Inflammatory macrophage treated with lipopolysaccharide for 1 hour (primary cell): Measurements from ENCODE around the gene CEP131.

Experiments
- DNase-seq, 2 donors: peaks; one replicate each; pipeline ENCODE4 v3.0.0-alpha.2; 2020 to 2022

Gene CEP131

DNA sequence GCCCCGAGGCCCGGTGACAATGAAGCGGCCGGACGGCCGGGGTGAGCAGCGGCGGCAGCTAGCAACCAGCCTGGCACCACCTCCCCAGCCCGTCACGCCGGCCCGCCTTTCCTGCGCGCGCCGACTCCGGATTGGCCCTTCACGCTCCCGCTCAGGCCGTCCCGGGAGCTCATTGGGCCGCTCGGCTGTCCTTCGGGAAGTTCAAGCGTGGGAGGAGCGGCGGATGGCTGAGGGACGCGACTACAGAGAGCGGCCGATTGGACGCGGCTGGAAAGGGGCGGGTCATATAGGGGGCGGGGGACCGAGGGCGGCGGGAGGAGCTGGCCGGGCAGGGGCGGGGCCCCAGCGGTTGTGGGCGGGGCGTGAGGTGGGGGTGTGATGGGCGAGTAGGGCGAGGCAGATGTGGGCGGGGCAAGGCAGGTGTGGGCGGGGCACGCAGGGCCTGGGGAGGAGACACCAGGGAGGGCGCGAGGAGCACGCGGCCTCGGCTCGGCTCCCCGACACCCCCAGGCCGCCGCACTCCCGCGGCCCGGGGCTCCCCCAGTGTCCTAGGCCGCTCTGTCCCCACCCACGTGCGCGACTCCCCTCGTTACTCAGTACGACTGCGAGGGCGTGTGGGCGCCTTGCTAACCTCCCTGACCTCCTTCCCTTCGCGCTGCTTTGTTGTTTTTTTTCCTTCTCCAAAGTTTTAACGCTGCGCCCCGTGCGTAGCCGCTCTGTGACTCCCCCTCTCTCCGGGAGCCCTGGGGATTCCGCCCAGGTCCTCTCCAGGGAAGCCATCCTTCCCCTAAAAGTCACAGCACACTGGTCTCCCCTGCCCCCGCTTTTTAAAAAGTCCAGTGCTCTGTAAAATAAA is at the start of gene CEP131:
Gene CEP131 (minus strand): TSS at position 60 of the 856 bp plus-strand sequence. CDS start 2,909 bp downstream, outside the sequence.
- peak; percentile 96 to 99 for DNase-seq

DNA sequence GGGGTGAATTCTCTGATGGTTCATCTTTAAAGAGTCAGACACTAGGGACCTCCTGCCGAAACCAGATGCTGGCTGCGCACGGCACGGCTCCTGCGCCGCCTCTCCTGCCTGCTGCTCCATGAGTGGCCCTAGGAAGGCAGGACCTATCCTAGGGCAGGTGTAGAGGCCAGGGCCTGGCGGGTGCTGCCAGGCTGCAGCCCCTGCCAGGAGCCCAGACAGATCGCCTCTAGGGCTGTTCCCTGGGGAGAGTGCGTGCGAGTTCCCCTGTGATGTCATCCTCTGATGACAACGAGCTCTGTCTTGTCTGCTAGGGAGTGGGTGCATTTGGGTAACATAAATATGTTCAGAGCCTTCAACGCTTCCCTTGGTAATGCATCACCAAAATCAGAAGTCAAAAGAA is 48.5 kb upstream of the CEP131 start:
- no peak for DNase-seq

DNA sequence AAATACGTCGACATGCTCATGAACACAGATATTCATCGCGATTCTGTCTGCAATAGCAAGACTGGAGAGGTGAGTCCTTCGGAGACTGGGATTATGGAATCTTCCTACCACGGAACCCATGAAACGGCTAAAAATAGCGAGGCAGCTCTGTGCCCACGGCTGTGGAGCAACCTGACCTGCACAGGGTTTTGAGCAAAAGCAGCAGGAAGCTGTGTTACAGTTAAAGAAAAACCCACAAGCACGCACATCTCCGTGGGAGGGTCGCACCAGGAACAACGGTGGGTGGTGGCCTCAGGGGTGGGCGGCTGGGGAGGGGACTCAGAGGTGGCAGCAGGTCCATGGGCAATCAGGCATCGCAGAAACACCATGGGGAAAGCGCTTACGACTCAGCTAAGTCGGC is 47.5 kb upstream of the CEP131 start:
- DNase-seq = peak in 1 of 2 donors; percentile 53

DNA sequence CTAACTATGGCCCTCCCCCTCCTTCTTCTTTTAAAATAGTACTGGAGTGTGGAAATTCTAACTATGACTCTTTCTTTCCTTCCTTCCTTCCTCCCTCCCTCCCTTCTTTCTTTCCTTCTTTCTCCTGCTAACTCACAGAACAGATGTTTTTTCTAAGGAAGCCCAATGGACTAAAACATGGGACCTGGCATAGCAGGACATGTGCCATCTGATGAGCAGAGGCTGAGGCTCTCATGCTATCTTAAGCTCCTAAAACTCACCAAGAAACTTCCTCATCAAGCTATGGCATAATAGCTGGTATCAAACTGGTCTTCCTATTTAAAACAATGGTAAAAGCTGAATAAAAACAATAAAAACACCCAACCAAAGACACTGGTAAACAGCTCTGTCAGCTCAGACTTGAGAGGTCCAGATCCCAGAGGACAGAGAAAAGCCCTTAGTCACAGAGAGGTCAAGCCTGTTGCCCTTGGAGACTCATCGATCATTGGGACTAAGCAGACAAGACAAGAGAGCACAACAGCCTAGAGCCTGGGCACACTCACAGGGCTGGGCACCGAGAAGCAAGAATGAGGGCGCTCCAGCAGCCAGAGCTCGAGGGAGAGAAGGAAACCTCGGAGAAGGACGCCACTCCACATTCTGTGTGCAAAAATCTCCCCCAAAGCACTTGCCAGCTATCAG is 44.8 kb upstream of the CEP131 start:
- peak in 1 of 2 donors; percentile 6 for DNase-seq

DNA sequence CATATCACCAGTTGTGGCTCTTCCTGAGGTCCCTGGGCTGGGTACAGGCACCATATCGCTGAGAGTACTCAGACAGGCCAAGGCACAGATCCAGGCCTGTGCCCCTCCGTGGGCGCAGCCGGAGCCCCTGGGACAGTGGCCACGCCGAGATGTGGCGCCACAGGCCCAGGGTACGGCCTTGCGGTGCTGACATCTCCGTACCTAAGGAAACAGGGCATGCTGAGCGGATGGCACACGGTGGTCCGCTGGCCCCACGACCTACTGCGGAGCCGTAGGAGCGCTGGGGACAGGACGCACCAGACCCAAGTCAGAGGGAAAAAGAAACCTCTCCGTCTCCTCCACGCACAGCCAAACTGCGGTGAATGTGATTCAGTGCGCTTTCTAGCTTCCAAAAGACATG is 42.8 kb upstream of the CEP131 start:
- DNase-seq = no peak

DNA sequence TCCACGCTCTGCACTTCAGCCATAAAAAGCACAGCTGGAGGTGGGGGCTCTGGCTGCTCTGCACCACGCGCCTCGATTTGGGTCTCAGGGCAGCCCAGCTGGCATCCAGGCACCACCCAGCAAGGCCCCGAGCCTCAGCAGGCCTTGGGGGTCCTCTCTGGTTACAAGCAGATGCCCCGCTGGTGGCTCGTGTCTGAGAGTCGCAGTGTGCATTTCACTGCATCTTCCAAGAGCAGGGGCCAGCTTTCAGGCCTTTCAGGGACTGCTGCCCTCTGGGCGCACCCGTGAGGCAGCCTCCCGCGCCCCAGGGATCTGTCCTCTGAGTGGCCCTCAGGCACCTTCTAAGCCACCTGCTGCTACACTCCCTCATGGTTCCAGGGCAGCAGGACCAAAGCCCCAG is 41.9 kb upstream of the CEP131 start:
- DNase-seq = no peak

DNA sequence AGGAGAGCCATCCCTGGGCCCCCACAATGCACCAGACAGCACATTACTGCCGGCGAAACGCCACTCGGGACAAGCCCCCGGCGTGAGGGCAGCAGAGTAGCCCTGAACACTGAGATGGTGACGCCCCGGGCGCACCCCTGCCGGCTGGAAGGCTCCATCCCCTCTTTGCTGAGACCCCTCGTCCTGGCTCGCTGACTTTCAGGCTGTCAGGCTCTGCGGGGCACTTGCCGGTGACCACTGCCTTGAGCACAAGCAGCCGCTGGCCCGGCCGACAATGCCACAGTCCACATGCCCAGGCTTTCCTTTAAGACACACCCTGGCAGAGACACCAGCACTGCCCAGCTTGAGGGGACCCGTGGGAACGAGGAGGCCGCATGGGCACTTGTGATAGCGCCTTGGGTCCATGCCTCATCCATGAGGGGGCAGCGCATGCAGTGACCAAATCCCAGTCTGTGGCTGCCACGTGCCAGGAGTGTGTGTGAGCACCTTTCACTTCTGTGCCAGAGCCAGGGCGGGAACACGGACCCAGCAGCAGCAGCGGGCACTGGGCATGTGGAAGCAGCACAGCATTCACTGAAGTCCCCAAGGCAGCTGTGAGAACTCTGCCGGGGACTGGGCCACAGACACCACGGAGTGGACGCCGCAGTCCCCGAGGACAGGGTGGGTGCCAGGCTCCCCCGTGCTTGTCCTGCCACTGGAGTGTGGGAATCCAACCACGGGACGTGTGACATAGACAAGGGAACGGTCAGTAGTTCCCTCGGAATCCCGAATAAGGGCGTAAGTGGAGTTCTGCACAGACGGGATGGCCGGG is 40.8 kb upstream of the CEP131 start:
- DNase-seq = no peak

DNA sequence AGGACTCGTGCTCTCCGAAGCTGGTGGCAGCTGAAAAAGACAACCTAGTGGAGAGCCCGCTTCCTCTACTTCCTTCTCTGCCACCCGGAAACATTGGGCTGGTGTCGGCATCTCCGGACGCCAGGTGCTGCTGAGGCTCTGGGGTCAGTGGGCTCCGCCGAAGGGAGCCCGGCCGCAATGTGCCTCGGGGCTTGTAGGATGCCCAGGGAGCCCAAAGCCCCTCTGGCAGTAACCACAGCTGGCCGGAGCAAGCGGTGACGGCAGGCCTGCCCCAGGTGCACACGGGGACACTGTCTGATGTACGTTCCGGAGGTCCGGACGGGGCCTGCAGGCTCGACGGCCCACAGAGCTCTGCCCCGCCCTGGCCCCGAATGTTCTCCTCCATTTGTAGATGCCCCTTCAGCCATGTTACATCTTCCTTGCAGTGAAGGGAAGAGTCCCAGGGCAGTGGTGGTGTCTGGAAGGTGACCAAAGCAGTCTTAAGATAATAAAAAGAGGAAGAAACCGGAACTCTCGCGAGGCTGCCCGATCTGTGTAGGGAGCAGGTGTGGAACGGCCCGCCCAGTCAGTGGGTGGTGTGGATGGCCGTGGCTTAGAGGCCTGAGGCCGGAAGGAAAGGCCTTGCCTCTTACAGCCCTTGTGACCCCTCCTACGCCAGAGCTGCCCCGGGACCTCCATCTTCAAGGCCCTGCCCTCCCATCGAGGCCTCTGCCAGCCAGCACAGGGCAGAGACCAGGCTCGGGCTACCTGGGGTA is 39.0 kb upstream of the CEP131 start:
- DNase-seq = no peak

DNA sequence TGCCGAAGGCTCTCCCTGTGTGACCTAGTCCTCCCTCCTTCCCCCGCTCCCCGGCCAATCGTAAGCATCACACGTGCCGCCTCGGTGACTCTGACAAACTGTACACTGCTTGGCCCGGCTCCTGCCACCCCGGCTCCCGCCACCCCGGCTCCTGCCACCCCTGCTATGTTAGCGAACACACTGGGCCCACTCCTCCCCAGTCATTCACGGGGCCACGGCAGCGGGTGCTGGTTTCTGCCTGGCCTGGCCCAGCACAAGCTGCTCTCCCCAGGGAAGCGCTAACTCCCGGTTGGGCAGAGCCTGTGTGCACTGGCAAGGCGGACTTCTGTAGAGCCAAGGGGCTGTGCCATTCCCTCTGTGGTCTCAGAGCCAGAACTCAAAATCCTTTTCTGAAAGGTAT is 38.3 kb upstream of the CEP131 start:
- DNase-seq = no peak

DNA sequence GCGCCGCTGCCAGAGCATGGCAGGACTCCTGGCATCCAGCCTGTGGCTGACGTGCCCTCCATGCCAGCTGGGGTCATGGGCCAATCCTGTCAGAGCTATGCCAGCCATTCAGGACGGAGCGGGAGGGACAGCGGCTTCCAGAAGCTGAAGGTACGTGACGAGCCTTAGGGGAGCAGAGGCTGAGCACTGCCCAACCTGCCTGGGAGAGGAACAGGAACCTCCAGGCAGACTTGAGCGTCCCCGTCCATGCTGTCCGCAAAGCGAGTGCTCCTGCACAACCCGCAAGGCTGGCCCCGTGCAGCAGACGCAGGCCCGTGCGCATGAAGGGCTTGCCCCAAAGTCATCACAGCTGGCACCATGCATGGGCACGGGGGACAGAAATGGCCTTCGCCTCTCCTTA is 37.9 kb upstream of the CEP131 start:
- no peak for DNase-seq

DNA sequence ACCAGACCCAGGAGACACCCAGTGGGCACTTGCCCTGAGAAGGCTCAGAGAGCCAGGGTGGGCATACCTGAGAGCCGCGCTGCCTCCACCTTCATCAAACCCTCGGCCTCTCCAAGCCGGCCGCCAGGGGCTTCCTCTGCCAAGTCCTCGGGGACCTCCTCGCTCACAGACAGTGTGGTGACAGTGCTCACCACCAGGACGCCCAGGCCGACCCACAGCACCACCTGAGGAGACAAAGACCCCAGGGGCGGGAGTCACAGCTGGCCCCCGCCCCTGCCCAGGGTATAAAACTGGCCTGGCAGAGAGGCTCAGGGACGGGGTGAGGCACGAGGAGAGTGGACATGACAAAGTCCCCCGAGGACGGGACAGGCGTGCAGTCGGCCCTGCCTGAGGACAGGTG is 37.4 kb upstream of the CEP131 start:
- DNase-seq = no peak

DNA sequence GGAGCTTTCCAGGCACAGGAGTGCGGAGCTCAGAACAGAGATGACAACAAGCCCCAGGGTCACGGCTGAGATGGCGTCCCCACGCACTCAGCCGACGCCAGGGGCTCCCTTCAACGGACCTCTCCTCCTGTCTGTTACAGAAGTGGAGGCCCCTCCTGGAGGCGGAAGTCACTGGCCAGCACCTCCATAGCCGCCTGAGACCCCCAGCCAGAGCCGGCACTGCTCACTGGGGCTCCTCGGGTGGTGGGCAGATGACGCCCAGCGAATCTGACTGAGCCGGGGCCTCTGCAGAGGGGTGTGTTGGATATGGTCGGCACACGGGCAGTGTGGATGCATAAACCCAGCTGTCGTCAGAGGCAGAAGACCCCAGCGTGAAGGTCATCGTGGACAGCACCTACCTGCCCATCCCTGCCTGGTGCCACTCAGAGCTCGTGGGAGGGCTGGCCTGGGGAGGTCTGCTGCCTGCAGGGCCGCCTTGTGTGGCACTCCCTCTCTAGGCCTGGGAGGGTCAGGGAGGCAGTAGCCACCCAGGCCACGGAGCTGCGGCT is 36.4 kb upstream of the CEP131 start:
- no peak for DNase-seq

DNA sequence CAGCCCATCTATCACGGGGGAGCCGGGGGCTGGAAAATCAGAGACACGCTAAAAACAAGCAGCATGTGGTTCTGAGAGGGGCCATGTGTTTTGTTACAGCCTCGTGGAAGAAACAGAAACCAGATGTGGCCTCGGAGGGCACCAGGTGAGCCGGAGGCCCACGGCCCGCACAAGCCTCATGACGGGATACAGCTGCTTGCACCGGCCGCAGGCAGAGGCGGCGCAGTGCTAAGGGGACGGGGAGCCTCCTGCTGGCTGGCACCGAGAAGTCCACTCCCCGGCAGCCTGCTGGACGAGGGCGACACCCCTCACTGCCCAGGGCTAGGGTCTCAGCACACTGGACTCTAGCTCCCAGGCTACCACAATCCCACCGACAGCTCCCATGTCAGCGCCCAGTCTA is 35.5 kb upstream of the CEP131 start:
- DNase-seq = no peak

DNA sequence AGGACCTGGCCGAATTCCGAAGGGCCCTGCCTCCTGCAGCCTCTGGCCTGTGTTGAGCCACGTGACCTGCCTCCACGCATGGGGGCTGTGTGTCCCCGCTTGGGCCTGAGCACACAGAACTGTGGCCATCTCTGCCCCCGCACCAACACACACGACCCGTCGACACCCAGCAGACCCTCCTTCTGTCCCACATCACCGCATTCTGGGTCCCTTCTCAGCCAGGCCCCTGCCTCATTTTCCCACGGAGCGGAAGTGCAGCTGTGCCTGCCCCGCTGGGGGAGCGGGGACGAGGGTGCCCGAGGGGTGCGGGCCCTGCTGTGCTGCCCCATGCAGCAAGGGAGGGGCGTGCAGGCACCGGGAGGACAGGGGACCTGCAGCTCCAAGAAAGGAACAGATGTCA is 34.8 kb upstream of the CEP131 start:
- DNase-seq = no peak

DNA sequence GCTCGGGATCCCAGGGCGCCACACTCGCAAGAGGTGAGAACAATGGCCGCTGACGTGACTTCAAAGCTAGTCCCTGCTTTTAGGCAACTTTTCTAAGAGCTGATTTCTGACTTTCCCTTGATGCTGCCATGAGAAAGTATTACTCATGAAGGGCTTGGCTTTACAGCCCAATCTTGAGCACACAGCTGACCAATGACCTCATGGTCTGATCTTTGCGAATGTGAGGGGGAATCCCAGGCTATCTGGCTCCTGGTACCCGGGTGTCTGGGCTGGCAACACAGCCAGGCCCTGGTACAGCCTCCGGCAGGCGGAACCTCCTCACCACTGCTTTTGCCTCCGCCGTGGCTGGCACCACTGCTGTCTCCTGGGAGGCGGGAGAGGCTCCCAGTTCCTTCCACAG is 33.9 kb upstream of the CEP131 start:
- DNase-seq = peak; percentile 46 to 65

DNA sequence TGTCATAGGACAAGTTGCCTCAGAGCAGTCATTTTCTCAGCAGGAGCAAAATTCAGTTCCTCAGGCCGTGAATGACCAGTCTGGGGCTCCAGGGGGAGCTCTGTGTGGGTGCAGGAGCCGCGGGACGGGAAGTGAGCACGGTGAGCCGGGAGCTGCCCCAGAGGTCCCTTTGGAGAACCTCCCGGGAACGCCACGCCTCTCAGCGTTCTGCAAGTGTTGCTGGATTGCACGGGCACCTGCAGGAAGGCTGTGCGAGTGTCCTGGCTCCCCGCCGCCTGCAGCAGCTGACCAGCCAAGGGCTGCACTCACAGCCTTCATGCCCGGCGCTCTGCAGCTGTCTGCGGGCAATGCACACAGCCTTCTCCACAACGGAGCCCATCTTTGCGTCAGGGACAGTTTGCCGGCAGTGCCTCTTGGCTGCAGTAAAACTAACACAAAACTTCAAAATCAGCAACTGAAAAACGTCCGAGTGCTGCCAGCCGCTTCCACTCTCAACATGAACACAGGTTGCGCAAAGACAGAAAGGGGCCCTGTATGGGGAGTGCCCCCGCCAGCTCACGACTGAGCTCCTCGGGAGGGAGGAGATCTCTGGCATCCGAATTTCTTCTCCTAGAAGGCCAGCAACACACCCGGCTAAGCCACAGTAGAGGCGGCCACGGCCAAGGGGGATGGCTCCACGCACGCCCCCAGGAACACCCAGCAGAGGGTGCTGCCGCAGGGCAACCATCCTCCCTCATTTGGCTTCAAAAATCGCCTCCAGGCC is 32.4 kb upstream of the CEP131 start:
- DNase-seq = peak; percentile 84 to 88

DNA sequence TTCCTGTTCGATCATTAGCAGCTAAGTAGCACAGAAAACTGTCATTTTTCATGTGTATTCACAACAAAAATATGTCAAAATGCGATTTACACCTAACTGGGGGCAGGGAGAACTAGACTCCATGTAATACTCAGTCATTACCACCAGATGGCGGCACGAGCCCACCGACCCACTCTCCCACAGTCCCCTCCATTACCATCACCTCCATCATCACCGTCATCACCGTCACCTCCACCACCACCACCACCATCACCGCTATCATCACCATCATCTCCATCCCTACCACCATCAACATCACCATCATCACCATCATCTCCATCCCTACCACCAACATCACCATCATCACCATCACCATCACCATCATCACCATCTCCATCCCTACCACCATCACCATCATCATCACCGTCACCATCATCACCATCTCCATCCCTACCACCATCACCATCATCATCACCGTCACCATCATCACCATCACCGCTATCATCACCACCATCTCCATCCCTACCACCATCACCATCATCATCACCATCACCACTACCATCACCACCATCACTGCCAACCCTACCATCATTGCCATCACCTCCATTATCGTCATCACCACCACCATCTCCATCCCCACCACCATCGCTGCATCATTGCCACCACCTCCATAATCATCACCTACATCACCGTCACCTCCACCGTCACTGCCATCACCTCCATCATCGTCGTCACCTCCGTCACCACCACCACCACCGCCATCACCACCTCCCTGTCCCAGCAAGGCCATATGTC is 30.8 kb upstream of the CEP131 start:
- peak in 1 of 2 donors; percentile 65 for DNase-seq

DNA sequence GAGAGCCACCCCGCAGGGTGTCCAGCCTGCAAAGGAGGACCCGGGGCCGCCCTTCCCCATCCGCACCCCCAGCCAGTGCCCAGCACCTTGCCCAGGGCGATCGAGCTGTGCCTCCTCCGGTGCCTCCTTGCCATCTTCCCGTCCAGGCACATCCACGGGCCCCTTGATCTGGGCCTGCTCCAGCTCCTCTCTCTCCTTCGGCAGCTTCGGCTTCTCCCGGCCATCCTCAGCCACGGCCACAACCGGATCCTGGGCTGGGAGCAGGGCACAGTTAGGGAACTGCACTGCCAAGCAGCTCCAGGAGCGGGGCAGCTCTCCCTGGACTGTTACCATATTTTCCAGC is 30.2 kb upstream of the CEP131 start:
- DNase-seq = no peak

DNA sequence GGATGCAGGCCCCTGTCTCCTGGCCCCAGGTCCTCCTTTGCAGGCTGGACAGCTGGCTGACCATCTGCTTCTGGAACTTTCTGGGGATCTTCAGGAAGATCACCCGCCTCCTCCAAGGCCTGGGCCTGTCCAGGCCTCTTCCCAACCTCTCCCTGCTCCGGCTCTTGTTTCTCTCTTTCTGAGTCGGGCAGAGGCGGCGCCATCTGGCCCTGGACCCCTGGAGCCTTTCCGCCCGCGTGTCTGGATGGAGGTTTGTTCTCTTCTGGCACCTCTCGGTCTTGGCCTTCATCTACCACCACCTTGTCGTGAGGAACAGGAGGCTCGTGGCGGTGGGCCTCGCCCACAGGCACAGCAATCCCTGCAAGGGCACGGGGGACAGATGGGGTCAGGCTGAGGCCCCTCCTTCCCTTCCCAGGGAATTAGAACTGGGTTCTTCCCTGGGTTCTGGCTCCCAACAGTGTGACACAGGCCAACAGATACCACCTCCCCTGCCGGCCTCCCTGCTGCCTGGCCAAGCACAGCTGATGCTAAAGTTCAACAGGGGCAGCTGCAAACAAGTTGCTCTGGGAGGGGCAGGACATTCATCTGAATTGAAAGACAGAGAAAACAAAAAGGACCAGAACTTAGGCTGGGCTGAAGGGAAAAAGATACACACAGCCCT is 29.7 kb upstream of the CEP131 start:
- DNase-seq = no peak

DNA sequence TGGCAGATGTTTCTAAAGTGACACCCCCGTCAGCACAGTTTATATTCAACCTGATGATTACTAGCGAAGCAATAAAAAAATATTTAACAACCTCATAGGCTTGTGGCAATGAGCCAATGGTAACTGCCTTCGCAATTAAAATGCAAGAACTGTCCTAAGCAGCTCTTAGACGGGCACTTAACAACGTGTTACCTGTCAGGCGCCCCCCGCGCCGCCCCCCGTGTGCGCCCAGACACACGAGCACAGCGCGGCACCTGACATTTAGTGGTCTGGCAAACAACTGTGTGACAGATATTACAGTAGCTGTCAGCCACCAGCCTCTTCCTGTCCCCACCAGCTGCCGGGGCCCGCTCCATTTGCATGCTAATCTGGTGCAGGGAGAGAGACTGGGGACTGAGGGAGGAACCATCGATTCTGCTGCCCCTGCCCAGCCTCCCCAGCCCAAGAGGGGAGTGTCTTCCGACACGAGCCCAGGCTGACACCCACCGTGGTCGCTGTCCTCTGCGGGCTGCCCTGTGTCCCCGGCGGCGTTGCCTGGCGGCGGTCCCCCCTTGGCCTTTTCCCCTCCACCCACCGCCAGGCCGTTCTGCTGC is 29.0 kb upstream of the CEP131 start:
- DNase-seq = no peak
